ENCODE results near the gene CEP41.

CEP41 gene, protein sequence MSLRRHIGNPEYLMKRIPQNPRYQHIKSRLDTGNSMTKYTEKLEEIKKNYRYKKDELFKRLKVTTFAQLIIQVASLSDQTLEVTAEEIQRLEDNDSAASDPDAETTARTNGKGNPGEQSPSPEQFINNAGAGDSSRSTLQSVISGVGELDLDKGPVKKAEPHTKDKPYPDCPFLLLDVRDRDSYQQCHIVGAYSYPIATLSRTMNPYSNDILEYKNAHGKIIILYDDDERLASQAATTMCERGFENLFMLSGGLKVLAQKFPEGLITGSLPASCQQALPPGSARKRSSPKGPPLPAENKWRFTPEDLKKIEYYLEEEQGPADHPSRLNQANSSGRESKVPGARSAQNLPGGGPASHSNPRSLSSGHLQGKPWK

DNA sequence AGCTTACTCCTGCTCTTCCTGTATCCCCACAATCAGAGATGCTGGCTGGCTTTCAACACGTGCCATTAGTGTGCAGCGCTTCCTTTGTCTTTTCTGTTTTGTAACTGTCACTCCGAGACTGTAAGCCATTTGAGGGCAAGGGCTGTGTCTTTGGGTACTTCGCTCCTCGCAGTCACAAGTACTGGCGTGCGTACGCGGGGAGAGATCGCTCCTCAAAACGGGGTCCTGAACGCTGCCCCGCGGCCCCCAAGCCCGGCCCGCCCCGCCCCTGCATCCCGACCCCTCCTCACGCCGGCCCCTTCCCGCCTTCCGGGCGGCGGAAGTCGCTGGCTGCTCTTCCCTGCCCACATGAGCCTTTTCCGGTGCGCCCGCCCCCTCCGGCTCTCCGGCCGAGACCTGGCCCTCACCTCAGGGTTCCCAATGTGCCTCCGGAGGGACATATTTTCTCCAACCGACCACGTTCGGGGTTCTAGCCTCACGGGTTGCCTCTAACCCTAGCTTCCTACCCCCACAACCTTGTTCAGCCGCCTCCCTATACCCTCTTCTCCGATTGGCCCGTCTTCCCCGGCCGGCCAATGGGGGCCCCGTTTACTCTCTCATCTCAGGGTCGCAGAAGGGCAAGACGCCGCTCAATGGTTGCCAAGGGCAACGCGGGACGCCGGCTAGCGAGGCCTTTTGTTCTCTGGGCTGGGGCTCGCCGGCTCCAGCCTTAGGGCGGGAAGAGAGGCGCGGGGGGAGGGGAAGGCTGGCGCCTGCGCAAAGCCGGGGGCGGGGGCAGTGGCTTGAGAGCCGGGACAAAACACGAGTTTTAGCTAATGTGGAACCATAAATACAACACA, at the start of gene CEP41:
CEP41 (minus strand) TSS at position 490 of the 839 bp plus-strand sequence; CDS start at position 440, 50 bp downstream.
- H3K4me3 ChIP-seq (replicated peaks; ENCODE audit: low read depth, low read length) = peak within 1 kb of the TSS; percentile 50
- TF ChIP-seq, protein P1, sequence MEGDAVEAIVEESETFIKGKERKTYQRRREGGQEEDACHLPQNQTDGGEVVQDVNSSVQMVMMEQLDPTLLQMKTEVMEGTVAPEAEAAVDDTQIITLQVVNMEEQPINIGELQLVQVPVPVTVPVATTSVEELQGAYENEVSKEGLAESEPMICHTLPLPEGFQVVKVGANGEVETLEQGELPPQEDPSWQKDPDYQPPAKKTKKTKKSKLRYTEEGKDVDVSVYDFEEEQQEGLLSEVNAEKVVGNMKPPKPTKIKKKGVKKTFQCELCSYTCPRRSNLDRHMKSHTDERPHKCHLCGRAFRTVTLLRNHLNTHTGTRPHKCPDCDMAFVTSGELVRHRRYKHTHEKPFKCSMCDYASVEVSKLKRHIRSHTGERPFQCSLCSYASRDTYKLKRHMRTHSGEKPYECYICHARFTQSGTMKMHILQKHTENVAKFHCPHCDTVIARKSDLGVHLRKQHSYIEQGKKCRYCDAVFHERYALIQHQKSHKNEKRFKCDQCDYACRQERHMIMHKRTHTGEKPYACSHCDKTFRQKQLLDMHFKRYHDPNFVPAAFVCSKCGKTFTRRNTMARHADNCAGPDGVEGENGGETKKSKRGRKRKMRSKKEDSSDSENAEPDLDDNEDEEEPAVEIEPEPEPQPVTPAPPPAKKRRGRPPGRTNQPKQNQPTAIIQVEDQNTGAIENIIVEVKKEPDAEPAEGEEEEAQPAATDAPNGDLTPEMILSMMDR (IDR thresholded peaks at IDR 0.05; ENCODE audit: low read depth, low read length, missing control alignments) = no peak
- DNase-seq (ENCODE audit: extremely low read depth, low read depth) = peak; percentile 85

DNA sequence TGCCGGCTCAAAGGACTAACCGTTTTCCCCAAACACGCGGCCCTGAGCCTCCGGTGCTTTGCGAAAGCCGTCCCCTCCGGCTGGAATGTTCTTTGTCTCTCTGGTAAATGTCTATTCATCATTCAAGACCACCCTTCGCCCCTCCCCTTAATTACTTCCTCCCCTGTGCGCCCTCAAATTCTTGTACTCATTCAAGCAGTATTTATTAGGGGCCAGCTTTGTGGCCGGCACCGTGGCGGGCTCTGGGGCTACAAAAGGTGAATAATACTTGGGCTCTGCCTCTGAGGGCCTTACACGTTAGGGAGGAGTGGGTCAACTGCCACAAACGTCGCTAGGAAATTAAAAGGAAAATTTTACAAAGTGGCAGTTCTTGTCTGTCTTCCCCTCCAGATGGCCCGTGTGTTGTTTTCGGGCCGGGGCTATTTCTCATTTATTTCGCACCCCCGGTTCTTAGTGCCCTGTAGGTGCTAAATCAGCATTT, 49.5 kb upstream of the CEP41 start:
- DNase-seq (ENCODE audit: extremely low read depth, low read depth) = no peak
- no peak overlapping the region for H3K4me3 ChIP-seq (replicated peaks; ENCODE audit: low read depth, low read length)
- TF ChIP-seq, protein P1 (IDR thresholded peaks at IDR 0.05; ENCODE audit: low read depth, low read length, missing control alignments) = no peak

DNA sequence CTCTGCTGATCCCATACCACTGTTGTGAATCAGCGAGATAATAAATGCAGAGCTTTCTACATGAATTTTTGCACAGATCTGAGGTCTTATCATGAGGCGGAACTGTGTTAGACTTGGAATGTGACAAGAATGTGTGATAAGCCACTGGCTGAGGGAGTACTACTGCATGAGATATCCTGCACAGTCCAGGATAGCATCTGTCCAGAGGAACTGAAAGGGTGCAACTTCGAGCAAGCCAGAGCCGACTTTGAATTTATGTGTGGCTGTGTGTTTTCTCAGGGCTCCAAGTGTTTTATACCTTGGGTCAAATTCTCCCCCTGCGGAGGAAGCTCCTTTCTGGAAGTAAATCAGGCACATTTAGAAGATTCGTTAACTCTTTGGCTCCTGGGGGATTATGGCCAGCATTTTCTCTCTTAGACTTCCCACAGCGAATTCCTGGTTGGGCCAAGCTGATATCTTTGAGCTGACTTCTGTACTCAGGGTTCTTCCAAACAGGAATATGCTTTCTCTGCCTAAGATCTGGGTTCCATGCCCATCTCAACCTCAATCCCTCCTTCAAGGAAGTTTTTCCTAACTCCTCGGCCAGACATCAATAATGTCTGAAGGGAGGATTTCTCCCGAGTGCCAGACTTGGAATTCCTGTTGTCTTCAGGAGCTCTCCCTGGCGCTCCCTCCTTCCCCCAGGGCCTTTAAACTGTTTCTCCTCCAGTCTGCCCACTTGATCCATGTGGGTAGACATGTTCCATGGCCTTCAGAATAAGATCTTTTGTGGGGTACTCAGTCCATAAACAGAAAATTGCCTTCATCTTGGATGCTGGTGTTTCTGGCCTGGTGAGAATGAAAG, 48.5 kb upstream of the CEP41 start:
- DNase-seq (ENCODE audit: extremely low read depth, low read depth) = no peak
- H3K4me3 ChIP-seq (replicated peaks; ENCODE audit: low read depth, low read length) = no peak overlapping the region
- TF ChIP-seq, protein P1 (IDR thresholded peaks at IDR 0.05; ENCODE audit: low read depth, low read length, missing control alignments) = no peak

DNA sequence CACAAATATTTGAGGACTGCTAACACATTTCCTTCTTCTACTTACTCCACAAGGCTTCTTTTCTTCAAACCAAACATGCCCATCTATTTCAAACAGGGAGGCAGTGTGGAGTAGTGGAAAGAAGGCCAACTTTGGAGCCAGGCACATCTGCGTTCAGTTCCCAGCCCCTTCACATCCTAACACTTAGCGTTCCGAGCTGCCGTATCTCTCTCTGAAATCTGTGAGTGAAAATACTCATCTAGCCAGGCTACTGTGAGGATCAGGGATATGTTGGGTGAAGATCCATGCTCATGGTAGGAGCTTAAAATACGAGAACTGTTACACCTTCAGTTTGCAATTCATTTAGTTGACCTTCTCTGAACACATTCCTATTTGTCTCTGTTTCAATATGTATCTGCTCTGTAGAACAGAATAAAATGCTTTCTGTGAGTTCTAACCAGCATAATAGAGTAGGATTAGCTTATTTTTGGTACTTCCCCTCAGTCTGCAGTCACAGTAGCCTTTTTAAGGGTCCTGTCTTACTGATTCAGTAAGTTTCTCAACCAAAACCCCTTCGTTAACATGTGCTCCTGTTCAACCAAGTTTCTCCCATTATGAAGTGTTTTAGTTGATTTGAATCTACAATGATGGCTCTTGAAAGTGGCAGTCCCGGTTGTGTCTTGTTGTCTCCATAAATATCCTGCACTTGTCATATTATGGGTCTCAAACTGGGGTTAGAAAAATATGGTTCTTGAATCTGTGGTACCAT, 47.8 kb upstream of the CEP41 start:
- H3K4me3 ChIP-seq (replicated peaks; ENCODE audit: low read depth, low read length) = no peak overlapping the region
- DNase-seq (ENCODE audit: extremely low read depth, low read depth) = no peak
- TF ChIP-seq, protein P1 (IDR thresholded peaks at IDR 0.05; ENCODE audit: low read depth, low read length, missing control alignments) = no peak

DNA sequence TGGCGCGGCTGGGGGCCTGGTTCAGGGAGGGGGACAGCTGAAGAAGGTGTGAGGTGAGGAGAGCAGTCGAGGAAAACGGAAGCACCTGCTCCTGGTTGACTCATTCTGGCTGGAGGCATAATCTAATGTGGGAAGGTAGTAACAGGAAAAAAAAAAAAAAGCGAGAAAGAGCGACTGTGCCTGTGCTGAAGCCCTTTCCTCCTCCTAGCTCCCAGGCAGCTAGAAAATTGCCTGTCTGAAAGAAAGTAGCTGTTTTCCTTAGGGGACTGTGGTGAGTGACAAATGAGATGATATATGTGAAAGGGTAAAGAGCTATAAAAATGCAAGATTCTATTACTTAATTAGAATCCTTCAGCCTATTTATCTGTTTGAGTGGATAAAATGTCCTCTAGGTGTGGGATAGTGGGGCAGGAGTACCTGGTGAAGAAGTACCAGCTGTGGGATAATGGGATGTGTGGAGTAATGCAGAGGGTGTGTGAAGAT, 46.2 kb upstream of the CEP41 start:
- TF ChIP-seq, protein P1 (IDR thresholded peaks at IDR 0.05; ENCODE audit: low read depth, low read length, missing control alignments) = no peak
- no peak overlapping the region for H3K4me3 ChIP-seq (replicated peaks; ENCODE audit: low read depth, low read length)
- no peak for DNase-seq (ENCODE audit: extremely low read depth, low read depth)
